Activated naive CD8-positive, alpha-beta T cell (primary cell): ENCODE measurements around the gene RASSF5.

Experiments
- H3K27ac Mint-ChIP-seq: one replicate; pipeline ENCODE4 v1.8.0; 2021; ENCODE audit warnings: mixed read lengths
- H3K27me3 Mint-ChIP-seq: one replicate; pipeline ENCODE4 v1.8.0; 2021; ENCODE audit warnings: mixed read lengths
- H3K36me3 Mint-ChIP-seq: one replicate; pipeline ENCODE4 v1.8.0; 2021; ENCODE audit warnings: mixed read lengths
- H3K4me1 Mint-ChIP-seq: one replicate; pipeline ENCODE4 v1.8.0; 2021; ENCODE audit warnings: low read depth, mixed read lengths
- H3K4me3 Mint-ChIP-seq: one replicate; pipeline ENCODE4 v1.8.0; 2021; ENCODE audit warnings: mild to moderate bottlenecking, mixed read lengths
- H3K9me3 Mint-ChIP-seq: one replicate; pipeline ENCODE4 v1.8.0; 2021; ENCODE audit warnings: low read depth, mixed read lengths

RASSF5 gene

DNA sequence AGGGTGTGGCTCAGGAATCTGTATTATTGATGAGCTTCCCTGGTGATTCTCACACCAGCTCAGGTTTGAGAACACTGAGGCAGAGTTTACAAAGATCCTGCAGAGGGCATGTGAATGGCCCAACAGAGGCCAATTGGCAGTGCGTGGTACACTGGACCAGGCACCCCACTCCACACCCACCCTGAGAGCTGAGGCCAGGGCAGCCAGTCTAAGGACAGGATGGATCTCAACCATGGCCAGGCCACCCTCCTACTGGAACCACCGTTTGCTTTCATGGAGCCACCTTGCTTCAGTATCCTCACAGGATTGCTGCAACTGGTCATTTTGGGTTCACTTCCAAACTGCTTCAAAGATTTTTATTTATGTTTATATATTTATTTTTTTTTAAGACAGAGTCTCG is 7.3 kb upstream of the RASSF5 start:
- H3K27ac Mint-ChIP-seq = no peak overlapping the region
- peaks cover 23% of the 10 kb centered on the region for H3K4me1 Mint-ChIP-seq
- no peak overlapping the region for H3K4me3 Mint-ChIP-seq
- no peaks in the 10 kb centered on the region for H3K27me3 Mint-ChIP-seq
- no peaks in the 10 kb centered on the region for H3K9me3 Mint-ChIP-seq
- H3K36me3 Mint-ChIP-seq = no peaks in the 10 kb centered on the region

- Mint-ChIP-seq H3K27ac (no peak overlapping the region), H3K4me1 (peaks cover 31% of the 10 kb centered on the region), H3K9me3 (no peaks in the 10 kb centered on the region), H3K36me3 (no peaks in the 10 kb centered on the region), H3K4me3 (no peak overlapping the region), H3K27me3 (no peaks in the 10 kb centered on the region)
These were observed 5.5 kb upstream of the RASSF5 start for GRCh38 chr1:206501881-206502280.

DNA sequence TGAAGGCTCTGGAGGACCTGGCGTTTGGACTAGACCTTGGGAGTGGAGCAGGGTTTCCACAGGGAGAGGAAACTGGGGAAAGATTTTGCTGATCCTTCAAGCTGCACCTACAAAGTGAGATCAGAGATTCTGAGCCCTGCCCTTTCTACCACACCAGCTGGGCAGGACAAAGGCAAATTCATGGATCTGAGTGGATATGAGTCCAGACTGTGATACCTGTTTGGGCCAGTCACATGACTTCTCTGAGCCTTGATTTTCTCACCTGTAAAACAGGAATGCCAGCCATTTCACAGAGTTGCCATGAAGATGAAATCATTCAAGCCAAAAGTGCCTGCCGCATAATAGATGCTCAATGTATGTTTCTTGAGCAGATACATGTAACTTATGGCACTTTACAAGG is 4.9 kb upstream of the RASSF5 start:
- Mint-ChIP-seq H3K27ac (no peak overlapping the region), H3K9me3 (no peaks in the 10 kb centered on the region), H3K27me3 (no peaks in the 10 kb centered on the region), H3K36me3 (no peaks in the 10 kb centered on the region), H3K4me1 (peaks cover 30% of the 10 kb centered on the region), H3K4me3 (no peak overlapping the region)

GRCh38 chr1:206502812-206503211 is 4.5 kb upstream of the RASSF5 start:
- Mint-ChIP-seq H3K9me3 (no peaks in the 10 kb centered on the region), H3K27ac (no peak overlapping the region), H3K36me3 (no peaks in the 10 kb centered on the region), H3K4me1 (peaks cover 30% of the 10 kb centered on the region), H3K4me3 (no peak overlapping the region), H3K27me3 (no peaks in the 10 kb centered on the region)

DNA sequence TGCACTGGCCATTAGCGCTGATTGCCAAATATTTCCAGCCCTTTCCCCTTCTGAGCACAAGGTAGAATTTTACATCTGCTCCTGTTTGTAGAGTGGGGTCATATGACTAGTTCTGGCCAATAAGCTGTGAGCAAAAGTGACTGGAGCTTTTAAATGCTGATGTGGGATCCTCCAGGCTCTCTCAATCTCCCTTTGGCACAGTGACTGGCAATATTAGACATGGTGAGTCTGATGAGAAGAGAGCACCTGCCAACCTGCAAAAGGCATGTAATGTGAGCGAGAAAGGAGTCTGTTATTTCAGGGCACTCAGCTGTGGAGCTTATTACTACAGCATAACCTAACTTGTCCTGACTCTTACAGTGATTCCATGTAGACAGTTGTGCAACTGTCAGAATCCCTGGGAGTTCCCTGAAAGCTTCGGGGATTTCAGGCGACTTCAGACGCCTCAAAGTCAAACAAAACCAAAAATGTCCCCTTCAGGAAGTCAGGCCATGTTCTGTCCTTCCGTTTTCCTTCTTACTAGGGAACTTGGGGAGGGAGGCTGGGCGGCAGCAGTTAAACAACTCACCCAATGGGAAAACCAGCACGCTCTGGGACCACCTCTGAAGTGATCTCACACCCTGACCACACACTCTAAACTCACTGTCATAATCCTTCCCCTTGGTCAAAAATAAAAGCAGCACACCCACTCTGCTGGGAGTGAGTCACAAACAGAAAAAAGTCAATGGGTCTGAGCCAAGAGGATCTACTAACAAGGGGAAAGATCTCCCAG is 3.6 kb upstream of the RASSF5 start:
- Mint-ChIP-seq H3K4me3 (no peak overlapping the region), H3K9me3 (no peaks in the 10 kb centered on the region), H3K27me3 (peaks cover 1% of the 10 kb centered on the region), H3K36me3 (no peaks in the 10 kb centered on the region), H3K27ac (peak overlapping the region; percentile 54), H3K4me1 (peaks cover 38% of the 10 kb centered on the region)

DNA sequence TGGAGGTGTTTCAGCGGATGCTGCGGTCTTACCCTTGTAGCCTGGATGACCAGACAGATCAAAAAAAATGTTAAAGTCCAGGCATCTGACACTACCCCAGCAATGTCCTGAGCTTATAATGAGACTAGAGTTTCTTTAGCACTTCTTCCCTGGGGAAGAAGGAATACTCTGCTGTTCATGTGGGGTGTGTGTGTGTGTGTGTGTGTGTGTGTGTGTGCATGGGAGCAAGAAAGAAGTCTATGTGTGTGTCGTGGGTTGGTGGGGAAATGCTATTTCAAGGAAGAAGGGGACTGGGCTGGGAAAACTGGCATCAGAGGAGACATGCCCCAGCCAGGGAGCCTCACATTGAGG is 3.0 kb upstream of the RASSF5 start:
- Mint-ChIP-seq H3K4me3 (no peak overlapping the region), H3K27me3 (peaks cover 5% of the 10 kb centered on the region), H3K36me3 (no peaks in the 10 kb centered on the region), H3K27ac (no peak overlapping the region), H3K9me3 (no peaks in the 10 kb centered on the region), H3K4me1 (peaks cover 42% of the 10 kb centered on the region)

DNA sequence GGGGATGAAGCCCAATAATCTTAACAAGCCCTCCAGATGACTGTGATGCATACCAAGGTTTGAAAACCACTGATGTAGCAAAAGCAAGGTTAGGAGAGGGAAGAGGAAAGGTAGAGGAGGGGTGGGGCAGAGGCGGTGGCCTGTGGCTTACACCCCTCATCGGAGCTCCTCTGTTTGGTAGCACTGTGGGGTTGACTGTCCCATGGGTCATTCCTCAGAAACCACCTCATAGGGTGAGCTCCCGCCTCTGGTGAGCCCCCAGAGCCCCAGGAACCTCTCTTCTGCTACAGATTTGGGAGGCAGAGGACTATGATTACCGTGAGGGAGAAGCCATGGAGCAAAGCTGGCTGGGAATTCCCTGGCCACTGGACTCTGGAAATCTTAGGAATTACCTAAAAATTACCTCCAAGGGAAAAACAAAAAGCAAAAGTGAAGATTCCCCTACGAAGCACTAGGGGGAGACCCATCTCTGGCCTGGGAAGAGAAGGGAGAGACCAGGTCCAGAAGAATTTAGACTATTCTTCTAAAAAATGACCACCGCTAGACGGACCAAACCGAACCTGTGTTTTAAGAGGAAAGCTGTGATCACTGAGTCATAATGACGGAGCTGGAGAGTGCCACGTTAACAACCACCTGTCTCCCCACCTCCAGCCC is 1.5 kb upstream of the RASSF5 start:
- Mint-ChIP-seq H3K4me3 (peak overlapping the region; percentile 74), H3K9me3 (no peaks in the 10 kb centered on the region), H3K27ac (no peak overlapping the region), H3K36me3 (no peaks in the 10 kb centered on the region), H3K27me3 (peaks cover 16% of the 10 kb centered on the region), H3K4me1 (peaks cover 46% of the 10 kb centered on the region)

GRCh38 chr1:206506405-206507283 is 687 bp upstream of the RASSF5 start:
- no peaks in the 10 kb centered on the region for H3K36me3 Mint-ChIP-seq
- peaks cover 19% of the 10 kb centered on the region for H3K27me3 Mint-ChIP-seq
- no peak overlapping the region for H3K27ac Mint-ChIP-seq
- H3K4me1 Mint-ChIP-seq = peaks cover 46% of the 10 kb centered on the region
- no peaks in the 10 kb centered on the region for H3K9me3 Mint-ChIP-seq
- peak overlapping the region; percentile 74 for H3K4me3 Mint-ChIP-seq

GRCh38 chr1:206508130-206508889 is 979 bp downstream of the RASSF5 start:
- H3K36me3 Mint-ChIP-seq = no peaks in the 10 kb centered on the region
- H3K27ac Mint-ChIP-seq = no peak overlapping the region
- H3K4me1 Mint-ChIP-seq = peaks cover 42% of the 10 kb centered on the region
- H3K27me3 Mint-ChIP-seq = peaks cover 19% of the 10 kb centered on the region
- no peaks in the 10 kb centered on the region for H3K9me3 Mint-ChIP-seq
- peak overlapping the region; percentile 76 for H3K4me3 Mint-ChIP-seq

- Mint-ChIP-seq H3K9me3 (no peaks in the 10 kb centered on the region), H3K36me3 (no peaks in the 10 kb centered on the region), H3K27me3 (peaks cover 19% of the 10 kb centered on the region), H3K27ac (no peak overlapping the region), H3K4me1 (peaks cover 36% of the 10 kb centered on the region), H3K4me3 (peak overlapping the region; percentile 76)
These were observed 1.6 kb downstream of the RASSF5 start for GRCh38 chr1:206508956-206509355.

DNA sequence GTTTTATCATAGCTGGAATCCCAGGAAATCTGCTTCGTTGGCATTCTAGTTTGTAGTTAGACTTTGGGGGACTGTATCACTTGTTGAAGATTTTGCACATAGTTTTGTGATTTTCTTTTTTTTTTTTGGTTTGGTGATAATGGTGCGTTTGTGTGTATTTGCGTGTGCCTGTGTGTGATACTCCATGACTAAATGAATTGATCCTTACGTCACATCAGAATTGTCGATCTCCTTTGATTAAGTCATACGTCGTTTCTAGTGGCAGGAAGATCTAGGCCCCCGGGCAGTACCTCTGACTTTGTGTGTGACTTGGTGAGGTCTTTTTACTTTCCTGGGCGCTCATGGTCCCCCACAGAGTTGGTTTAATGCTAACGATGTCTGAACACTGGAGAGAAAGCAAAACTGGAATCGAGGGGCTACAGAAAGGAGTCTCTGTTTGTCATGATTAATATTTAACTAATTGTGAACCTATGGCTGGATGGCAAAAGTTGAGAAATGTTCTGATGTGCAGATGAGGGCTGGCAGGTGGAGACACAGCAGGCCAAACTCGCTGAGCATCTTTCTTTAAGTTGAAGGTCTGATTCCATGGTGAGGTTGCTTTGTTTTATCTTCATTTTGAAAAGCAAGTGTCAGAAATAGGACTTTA is 2.4 kb downstream of the RASSF5 start:
- Mint-ChIP-seq H3K27me3 (peaks cover 19% of the 10 kb centered on the region), H3K4me1 (peaks cover 28% of the 10 kb centered on the region), H3K27ac (no peak overlapping the region), H3K36me3 (no peaks in the 10 kb centered on the region), H3K4me3 (no peak overlapping the region), H3K9me3 (no peaks in the 10 kb centered on the region)

GRCh38 chr1:206510371-206510770 is 3.0 kb downstream of the RASSF5 start:
- no peaks in the 10 kb centered on the region for H3K36me3 Mint-ChIP-seq
- peaks cover 19% of the 10 kb centered on the region for H3K27me3 Mint-ChIP-seq
- H3K9me3 Mint-ChIP-seq = no peaks in the 10 kb centered on the region
- H3K4me1 Mint-ChIP-seq = peaks cover 25% of the 10 kb centered on the region
- H3K4me3 Mint-ChIP-seq = no peak overlapping the region
- H3K27ac Mint-ChIP-seq = no peak overlapping the region

DNA sequence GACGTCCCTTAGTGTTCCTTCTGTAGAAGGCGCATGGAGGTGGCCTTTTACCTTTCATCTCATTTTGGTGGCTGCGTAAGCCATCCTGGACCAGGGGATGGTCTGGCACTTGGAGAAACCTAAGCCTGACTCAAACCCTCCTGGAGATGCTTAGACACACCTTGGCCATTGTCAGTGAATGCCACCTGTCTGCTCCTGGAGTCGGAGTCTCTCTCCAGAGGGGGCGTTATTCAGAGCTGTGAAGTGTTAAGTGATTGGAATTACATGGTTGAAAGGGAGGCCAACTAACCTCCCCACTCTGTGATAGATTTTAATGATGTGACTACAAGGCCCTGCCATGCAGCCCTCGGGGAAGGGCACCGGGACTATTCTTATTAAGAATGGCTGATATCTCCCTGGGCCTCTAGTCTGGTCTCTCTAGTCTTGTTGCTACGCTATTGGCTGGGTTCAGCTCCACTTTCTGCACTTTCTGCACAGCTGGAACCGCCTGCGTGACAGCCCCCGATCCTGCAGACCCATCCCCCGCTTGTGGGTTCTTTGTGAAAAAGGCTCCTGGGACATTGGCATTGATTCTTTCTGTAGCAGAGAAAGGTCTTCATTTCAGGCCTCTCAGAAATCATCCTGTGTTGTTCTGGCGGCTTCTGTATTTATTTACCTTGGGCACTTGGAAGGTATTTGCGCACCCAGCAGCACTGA is 4.2 kb downstream of the RASSF5 start:
- H3K4me1 Mint-ChIP-seq = peaks cover 17% of the 10 kb centered on the region
- H3K9me3 Mint-ChIP-seq = no peaks in the 10 kb centered on the region
- H3K4me3 Mint-ChIP-seq = no peak overlapping the region
- H3K36me3 Mint-ChIP-seq = no peaks in the 10 kb centered on the region
- peaks cover 19% of the 10 kb centered on the region for H3K27me3 Mint-ChIP-seq
- H3K27ac Mint-ChIP-seq = no peak overlapping the region
